HepG2 (cell line): ENCODE results near the gene NFKB2. TPM values are rescaled to one million over a fixed set of nuclear protein-coding genes. Genes with fewer than 3 reads are reported as not detected.

Experiments used
- DRAP1 ChIP-seq: IDR thresholded peaks from 2 replicates; pipeline ENCODE4 v1.6.1; 2016; ENCODE audit warnings: missing genetic modification reagents, missing compliant biosample characterization
- HINFP ChIP-seq: sonication (generic); formaldehyde crosslinking; IDR thresholded peaks from 2 replicates; pipeline ENCODE4 v1.4.0; 2020; ENCODE audit warnings: low read depth, mild to moderate bottlenecking, missing genetic modification reagents
- HNRNPUL1 ChIP-seq: fragments of 200-400 bp; formaldehyde crosslinking; IDR thresholded peaks from 2 replicates; pipeline ENCODE4 v1.6.1; 2017; ENCODE audit warnings: low read depth, mild to moderate bottlenecking, low read length, moderate library complexity
- HOXA7 ChIP-seq: sonication (generic); formaldehyde crosslinking; IDR thresholded peaks from 2 replicates; pipeline ENCODE4 v1.8.1; 2022; ENCODE audit warnings: mild to moderate bottlenecking, missing genetic modification reagents, moderate library complexity
- JUND ChIP-seq: sonication (generic); formaldehyde crosslinking; IDR thresholded peaks from 2 replicates; pipeline ENCODE4 v1.8.0; 2022; ENCODE audit warnings: mild to moderate bottlenecking, missing genetic modification reagents
- KDM2A ChIP-seq: sonication (generic); formaldehyde crosslinking; IDR thresholded peaks from 2 replicates; pipeline ENCODE4 v1.4.0; 2020; ENCODE audit warnings: low read depth, missing genetic modification reagents, borderline replicate concordance
- MIER3 ChIP-seq: IDR thresholded peaks from 2 replicates; pipeline ENCODE4 v1.6.1; 2016; ENCODE audit warnings: missing compliant biosample characterization, borderline replicate concordance
- MYPOP ChIP-seq: sonication (generic); formaldehyde crosslinking; IDR thresholded peaks from 2 replicates; pipeline ENCODE4 v1.8.1; 2023; ENCODE audit warnings: mild to moderate bottlenecking, moderate library complexity, missing genetic modification reagents
- NCOA5 ChIP-seq: sonication (generic); formaldehyde crosslinking; IDR thresholded peaks from 2 replicates; pipeline ENCODE4 v1.4.0; 2020; ENCODE audit warnings: missing genetic modification reagents
- PRMT3 ChIP-seq: sonication (generic); formaldehyde crosslinking; IDR thresholded peaks from 2 replicates; pipeline ENCODE4 v1.8.1; 2022; ENCODE audit warnings: low read depth, mild to moderate bottlenecking, moderate library complexity, missing genetic modification reagents, borderline replicate concordance
- RARG ChIP-seq: sonication (generic); formaldehyde crosslinking; IDR thresholded peaks from 2 replicates; pipeline ENCODE4 v1.4.0; 2020; ENCODE audit warnings: low read depth, mild to moderate bottlenecking, missing genetic modification reagents
- TIGD3 ChIP-seq: sonication (generic); formaldehyde crosslinking; IDR thresholded peaks from 2 replicates; pipeline ENCODE4 v1.5.1; 2020; ENCODE audit warnings: mild to moderate bottlenecking, missing genetic modification reagents, borderline replicate concordance
- UBTF ChIP-seq: sonication (generic); formaldehyde crosslinking; IDR thresholded peaks from 2 replicates; pipeline ENCODE4 v1.4.0; 2020; ENCODE audit warnings: mild to moderate bottlenecking, missing genetic modification reagents
- ZBTB2 ChIP-seq: sonication (generic); formaldehyde crosslinking; IDR thresholded peaks from 2 replicates; pipeline ENCODE4 v1.8.0; 2022; ENCODE audit warnings: low read depth, missing genetic modification reagents
- ZMYM3 ChIP-seq: sonication (generic); formaldehyde crosslinking; IDR thresholded peaks from 2 replicates; pipeline ENCODE4 v1.5.1; 2020; ENCODE audit warnings: mild to moderate bottlenecking, missing genetic modification reagents
- ZNF296 ChIP-seq: sonication (generic); formaldehyde crosslinking; conservative IDR thresholded peaks from 2 replicates; pipeline ENCODE4 v1.5.0; 2020; ENCODE audit warnings: mild to moderate bottlenecking, missing genetic modification reagents
- ZNF362 ChIP-seq: sonication (generic); formaldehyde crosslinking; IDR thresholded peaks from 2 replicates; pipeline ENCODE4 v1.4.0; 2020; ENCODE audit warnings: missing genetic modification reagents, mild to moderate bottlenecking, borderline replicate concordance
- ZNF432 ChIP-seq: sonication (generic); formaldehyde crosslinking; IDR thresholded peaks from 2 replicates; pipeline ENCODE4 v1.5.0; 2020; ENCODE audit warnings: missing genetic modification reagents, mild to moderate bottlenecking, borderline replicate concordance
- ZNF598 ChIP-seq: sonication (generic); formaldehyde crosslinking; IDR thresholded peaks from 2 replicates; pipeline ENCODE4 v1.5.1; 2020; ENCODE audit warnings: mild to moderate bottlenecking, missing genetic modification reagents, borderline replicate concordance
- polyA plus RNA-seq, 8 experiments: library from polyadenylated mRNA; depleted of rRNA in 3 of 8; stranded (reverse) in 7 of 8; unstranded in 1 of 8; fragments of >200 nt; fragmentation: Illumina TruSeq in 4 of 8; extraction: Trizol in 4 of 8; gene quantifications; 2 replicates each; pipeline versions ENCODE4 v1.2.1 to v1.2.3, GENCODE V29; 2011 to 2016; ENCODE audit warnings: low read depth in 4 of 8, missing spikeins in 1 of 8, mixed read lengths in 1 of 8; ENCODE audit not compliant: insufficient read depth in 1 of 8
- total RNA-seq, 5 experiments: library from RNA; depleted of rRNA; stranded (reverse); fragments of >200 nt; fragmentation: Illumina TruSeq; extraction: Trizol; gene quantifications; 2 replicates each; pipeline ENCODE4 v1.2.3, GENCODE V29; 2016; ENCODE audit warnings: low read depth in 1 of 5

The NFKB2 gene
- total and polyA plus RNA-seq, 2 of the 13 experiments (the other 11 are each of a cell fraction or from before 2014, with no cell fraction given) = 7.7 to 12.5 TPM

GRCh38 chr10:102422545-102423129 lies 27.1 kb downstream of the NFKB2 start (continued):
- TF ChIP-seq PRMT3 (peak; percentile 91), UBTF (CRISPR knock-in tag) (peak; percentile 81), KDM2A (peak; percentile 98), MIER3 (CRISPR knock-in tag) (peak; percentile 85), TIGD3 (CRISPR knock-in tag) (peak; percentile 77; the same call in 1 of the 2 replicates), NCOA5 (no peak), ZNF432 (CRISPR knock-in tag) (no peak), ZNF598 (CRISPR knock-in tag) (0 out of 2 replicates have a peak, but pooled peaks have one; percentile 28), ZNF296 (peak; percentile 75; the same call in 1 of the 2 replicates), ZMYM3 (CRISPR knock-in tag) (peak; percentile 65), HOXA7 (CRISPR knock-in tag) (no peak), ZBTB2 (CRISPR knock-in tag) (peak; percentile 55), RARG (CRISPR knock-in tag) (0 out of 2 replicates have a peak, but pooled peaks have one; percentile 68), DRAP1 (CRISPR knock-in tag) (peak; percentile 44; the same call in 1 of the 2 replicates), HNRNPUL1 (no peak), HINFP (CRISPR knock-in tag) (peak; percentile 93), ZNF362 (peak; percentile 77; the same call in 1 of the 2 replicates), MYPOP (CRISPR knock-in tag) (0 out of 2 replicates have a peak, but pooled peaks have one; percentile 51), JUND (CRISPR knock-in tag) (no peak)
